IPS-NIHi7 (cell line): ENCODE results near the gene FAM227B.
"Not testable (repeated sequence)": the region's sequence is repeated elsewhere in the genome, so short reads cannot be mapped to it uniquely, and the experiment has no call there.

Source experiments
- DNase-seq: peaks from one replicate; pipeline ENCODE4 v3.0.0; 2012; ENCODE audit warnings: mixed read lengths; ENCODE audit errors: extremely low spot score

FAM227B gene

GRCh38 chr15:49612240-49612639 lies 8.4 kb downstream of the FAM227B start:
- DNase-seq = not testable (repeated sequence)

- no peak for DNase-seq
Measured at GRCh38 chr15:49610157-49610918, 10.3 kb downstream of the FAM227B start.

- no peak for DNase-seq
Measured at GRCh38 chr15:49606594-49606993, 14.0 kb downstream of the FAM227B start.

- no peak for DNase-seq
Measured at GRCh38 chr15:49605588-49605987, 15.0 kb downstream of the FAM227B start.

GRCh38 chr15:49604625-49605409 lies 15.8 kb downstream of the FAM227B start:
- DNase-seq = no peak

- DNase-seq = not testable (repeated sequence)
Measured at GRCh38 chr15:49592829-49593316, 27.7 kb downstream of the FAM227B start.

- DNase-seq = no peak
Measured at GRCh38 chr15:49589030-49589429, 31.6 kb downstream of the FAM227B start.

GRCh38 chr15:49573421-49573820 lies 47.2 kb downstream of the FAM227B start:
- DNase-seq = no peak

- DNase-seq = no peak
Measured at GRCh38 chr15:49570672-49571071, 49.9 kb downstream of the FAM227B start.

GRCh38 chr15:49570174-49570573 lies 50.4 kb downstream of the FAM227B start:
- DNase-seq = no peak

- DNase-seq = no peak
Measured at GRCh38 chr15:49560045-49560444, 60.6 kb downstream of the FAM227B start.

GRCh38 chr15:49558929-49559328 lies 61.7 kb downstream of the FAM227B start:
- DNase-seq = no peak

GRCh38 chr15:49556437-49556836 lies 64.2 kb downstream of the FAM227B start:
- DNase-seq = no peak

- not testable (repeated sequence) for DNase-seq
Measured at GRCh38 chr15:49550342-49550741, 70.3 kb downstream of the FAM227B start.

- no peak for DNase-seq
Measured at GRCh38 chr15:49538520-49538919, 82.1 kb downstream of the FAM227B start.

GRCh38 chr15:49530092-49530491 lies 90.5 kb downstream of the FAM227B start:
- DNase-seq = no peak

GRCh38 chr15:49528289-49528688 lies 92.3 kb downstream of the FAM227B start:
- DNase-seq = no peak

GRCh38 chr15:49521802-49522201 lies 98.8 kb downstream of the FAM227B start:
- DNase-seq = peak; percentile 17

GRCh38 chr15:49512739-49513138 lies 107.9 kb downstream of the FAM227B start:
- DNase-seq = not testable (repeated sequence)

GRCh38 chr15:49507261-49507660 lies 113.4 kb downstream of the FAM227B start:
- DNase-seq = no peak

GRCh38 chr15:49506341-49506740 lies 114.3 kb downstream of the FAM227B start:
- DNase-seq = no peak

GRCh38 chr15:49501586-49501985 lies 119.0 kb downstream of the FAM227B start:
- DNase-seq = no peak
